Germinal center (tissue), 1 donor: ENCODE results near the gene GPR3.
"Not testable (repeated sequence)": the region's sequence is repeated elsewhere in the genome, so short reads cannot be mapped to it uniquely, and the experiment has no call there.

Experiments used
- DNase-seq: peaks from one replicate; pipeline ENCODE4 v3.0.0; 2012; ENCODE audit warnings: mixed read lengths, low spot score

Gene GPR3

DNA sequence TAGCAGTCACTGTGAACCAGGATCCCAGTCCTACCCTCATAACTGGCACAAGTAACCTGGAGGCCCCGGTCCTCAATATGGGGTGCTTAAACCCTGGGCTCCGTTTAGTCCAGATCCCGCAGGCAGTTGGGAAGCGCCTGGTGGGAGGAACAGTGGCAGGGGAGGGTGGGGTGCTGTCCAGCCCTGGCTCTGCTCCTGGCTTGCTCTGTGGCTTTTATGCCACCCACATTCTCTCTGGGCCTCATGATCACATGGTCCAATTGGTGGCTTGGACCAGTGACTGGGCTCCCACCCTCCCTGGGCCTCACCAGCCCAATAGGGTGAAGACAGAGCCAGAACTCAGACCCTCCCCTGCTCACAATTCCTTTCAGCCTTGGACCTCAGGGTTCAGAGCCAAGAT is 12.2 kb upstream of the GPR3 start:
- DNase-seq, result no peak

DNA sequence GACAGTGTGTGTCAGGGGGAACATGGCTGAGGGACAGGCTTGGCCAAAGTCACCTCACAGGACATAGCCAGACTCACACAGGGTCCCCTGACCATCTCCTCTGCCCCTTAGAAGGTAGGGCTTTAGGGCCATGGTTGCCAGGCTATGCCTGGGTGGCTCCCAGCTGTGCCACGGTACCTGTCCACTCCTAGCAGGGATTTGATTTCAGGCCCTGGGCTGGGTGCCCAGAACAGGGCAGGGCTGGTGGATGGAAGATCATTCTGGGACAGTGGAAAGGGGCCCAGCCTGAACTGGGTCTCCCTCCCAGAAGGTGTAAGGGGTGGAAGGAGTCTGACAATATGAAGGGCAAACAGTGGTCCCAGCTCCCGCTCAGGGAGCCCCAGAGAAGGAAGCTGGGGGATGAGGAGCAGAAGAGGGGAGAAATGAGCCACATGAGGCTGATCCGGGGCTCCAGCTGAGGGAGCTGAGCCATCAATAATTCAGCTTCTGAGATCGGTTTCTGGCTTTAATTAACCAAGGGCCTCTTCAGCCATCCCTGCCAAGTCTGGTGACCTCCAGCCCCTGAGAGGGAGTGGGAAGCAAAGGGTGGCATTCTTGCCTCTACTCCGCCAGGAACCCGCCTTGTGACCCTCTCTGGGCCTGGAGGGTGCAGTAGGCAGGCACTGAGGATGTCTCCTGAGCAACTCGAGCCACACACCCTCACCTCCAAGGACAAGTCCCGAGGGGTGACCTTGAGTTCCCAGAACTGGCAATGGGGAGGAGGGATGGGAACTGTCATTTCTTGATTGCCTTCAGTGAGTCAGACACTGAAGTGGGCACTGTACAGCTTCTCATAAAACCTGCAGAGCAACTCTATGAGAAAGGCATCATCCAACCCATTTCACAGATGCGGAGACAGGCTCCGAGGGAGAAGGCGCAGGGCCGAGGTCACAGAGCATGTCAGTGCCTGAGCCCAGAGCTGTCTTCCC is 11.4 kb upstream of the GPR3 start:
- no peak for DNase-seq

DNA sequence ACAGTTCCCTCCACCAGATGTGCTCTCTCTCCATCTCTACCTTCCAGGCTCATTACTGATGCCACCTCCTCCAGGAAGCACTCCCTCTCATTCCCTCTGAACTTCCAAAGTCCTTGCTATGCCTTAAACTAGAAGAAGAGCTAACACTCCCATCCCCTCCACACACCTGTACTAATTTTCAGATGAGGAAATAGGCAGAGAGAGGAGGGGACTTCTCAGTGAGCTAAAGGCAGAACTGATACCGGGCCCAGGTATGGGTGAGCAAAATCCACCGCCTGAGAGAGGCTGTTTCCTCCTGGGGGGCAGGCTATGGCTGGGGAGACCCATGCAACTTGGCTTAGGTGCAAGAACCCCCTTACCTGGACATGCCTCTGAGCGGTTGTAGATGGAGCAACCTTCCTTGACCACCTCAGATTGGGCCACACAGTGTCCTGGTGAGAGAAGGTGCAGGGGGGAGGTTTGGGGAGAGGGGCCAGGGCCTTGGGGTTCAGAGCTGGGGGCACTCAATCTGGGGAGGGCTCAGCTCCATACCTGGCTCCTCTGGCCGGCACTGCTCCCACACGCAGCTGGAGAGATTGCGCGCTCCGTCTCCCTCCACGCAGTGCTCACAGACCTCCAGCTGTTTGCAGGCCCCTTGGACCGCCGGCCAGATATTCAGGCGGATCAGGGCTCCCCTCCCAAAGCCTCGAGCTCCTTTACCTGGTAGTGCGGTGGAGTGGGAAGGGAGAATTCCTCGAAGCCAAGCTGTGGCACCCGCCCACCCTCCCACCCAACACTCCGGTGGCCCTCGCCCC is 10.3 kb upstream of the GPR3 start:
- no peak for DNase-seq

DNA sequence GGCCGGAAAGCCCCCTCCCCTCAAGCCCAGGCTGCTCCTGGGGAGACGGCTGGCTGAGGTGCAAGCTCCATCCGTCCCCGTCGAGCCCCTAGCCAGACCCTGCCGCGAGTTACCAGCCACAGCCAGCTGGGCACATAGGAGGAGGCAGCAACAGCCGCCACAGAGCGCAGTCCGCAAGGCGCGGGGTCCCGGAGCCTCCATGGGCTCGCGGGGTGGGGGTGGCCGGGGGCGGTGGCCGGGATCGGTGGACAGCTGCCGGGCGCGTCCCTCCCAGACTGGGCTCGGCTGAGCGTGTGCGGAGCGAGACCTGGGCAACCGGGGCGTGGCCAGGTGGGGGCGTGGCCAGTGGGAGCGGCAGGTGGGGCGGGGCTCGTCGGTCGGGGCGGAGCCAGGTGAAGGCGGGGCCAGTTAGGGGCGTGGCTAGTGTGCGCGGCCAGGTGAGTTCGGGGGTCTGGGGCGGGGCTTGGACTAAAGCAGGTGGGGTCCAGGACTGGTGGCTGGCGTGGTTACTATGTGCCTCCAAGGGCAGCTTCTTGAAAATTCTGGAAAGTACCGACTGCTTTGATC is 9.3 kb upstream of the GPR3 start, which contains the start of gene CD164L2:
CD164L2 (minus strand) TSS at position 295 of the 567 bp plus-strand sequence; CDS start at position 201, 94 bp downstream.
- peak; percentile 57 for DNase-seq

DNA sequence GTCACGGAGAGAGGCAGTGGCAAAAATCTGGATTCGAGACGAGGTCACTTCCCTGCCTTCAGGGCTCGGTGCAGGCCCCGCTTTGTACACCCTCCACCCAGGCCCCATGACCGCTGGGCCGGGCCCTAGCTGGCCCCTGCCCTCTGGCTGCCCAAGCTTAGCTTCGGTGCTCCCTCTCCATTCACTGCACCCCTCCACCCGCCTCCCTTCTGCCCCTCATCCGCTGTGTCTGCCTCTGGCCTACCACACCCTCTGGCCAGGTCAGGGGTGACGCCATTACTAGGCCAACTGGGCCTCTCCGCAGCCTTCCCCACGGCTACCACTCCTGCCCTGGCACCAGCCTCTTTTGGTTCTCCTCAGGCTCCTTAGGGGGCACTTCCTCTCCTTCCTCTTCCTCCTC is 8.8 kb upstream of the GPR3 start:
- DNase-seq, result no peak

DNA sequence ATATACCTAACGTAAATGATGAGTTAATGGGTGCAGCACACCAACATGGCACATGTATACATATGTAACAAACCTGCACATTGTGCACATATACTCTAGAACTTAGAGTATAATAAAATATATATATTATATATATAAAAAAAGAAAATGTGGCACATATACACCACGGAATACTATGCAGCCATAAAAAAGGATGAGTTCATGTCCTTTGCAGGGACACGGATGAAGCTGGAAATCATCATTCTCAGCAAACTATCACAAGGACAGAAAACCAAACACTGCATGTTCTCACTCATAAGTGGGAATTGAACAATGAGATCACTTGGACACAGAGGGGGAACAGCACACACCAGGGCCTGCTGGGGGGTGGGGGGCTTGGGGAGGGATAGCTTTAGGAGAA is 7.6 kb upstream of the GPR3 start:
- DNase-seq, result not testable (repeated sequence)

DNA sequence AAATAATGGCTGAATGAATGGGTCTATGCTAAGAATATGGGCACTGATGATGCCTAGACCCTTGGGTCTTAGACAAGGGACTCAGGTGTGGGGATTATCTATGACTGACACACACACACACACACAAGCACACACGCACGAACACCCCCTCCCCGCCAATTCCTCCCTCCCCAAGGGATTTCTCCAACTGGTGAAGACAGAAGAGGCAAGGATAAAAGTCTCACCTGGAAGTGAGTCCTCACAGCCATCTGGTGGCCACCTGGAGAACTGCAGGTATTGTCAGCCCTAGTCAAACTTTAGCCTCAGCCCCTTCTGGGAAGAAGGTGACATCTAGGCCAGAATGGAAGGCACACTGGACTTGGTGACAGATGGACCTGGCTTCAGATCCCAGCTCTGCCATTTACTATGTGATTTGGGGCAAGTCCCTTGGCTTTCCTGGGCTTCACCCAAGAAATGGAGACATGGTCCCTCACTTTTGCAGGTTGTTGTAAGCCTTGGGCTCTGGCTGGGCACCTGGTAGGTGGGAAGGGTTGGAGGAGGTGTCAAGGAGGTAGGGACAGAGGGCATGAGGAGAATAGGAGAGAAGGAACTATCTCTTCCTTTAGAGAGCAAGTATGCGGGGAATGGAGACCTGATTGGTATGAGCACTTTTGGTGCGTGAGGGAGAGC is 4.0 kb upstream of the GPR3 start:
- peak; percentile 76 for DNase-seq

DNA sequence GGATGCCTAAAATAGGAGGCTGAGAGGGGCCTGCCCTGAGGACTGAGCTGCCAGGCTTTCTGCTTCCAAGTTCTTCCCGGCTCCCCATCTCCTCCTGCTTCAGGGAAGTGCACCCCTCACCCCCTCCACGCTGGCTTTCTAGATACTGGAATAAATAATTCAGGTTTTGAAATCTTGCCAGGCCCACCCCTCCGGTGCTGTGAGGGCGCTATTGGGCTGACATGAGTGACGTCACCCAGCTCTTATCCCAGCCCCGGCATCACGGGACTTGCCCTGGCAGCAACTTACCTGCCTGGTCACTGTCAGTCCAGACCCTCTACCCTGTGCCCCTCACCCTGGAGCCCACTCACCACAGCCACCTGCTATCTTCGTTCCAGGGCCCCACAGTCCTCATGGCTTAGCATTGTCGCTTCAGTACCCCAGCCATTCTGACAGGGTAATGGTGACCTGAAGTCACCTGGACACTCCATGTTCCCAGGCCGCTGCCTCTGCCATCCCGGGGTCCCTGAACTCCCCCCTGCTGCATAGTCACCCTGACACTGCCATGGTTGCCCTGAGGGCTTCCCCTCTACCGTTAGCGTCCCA is 819 bp upstream of the GPR3 start:
- peak; percentile 41 for DNase-seq

DNA sequence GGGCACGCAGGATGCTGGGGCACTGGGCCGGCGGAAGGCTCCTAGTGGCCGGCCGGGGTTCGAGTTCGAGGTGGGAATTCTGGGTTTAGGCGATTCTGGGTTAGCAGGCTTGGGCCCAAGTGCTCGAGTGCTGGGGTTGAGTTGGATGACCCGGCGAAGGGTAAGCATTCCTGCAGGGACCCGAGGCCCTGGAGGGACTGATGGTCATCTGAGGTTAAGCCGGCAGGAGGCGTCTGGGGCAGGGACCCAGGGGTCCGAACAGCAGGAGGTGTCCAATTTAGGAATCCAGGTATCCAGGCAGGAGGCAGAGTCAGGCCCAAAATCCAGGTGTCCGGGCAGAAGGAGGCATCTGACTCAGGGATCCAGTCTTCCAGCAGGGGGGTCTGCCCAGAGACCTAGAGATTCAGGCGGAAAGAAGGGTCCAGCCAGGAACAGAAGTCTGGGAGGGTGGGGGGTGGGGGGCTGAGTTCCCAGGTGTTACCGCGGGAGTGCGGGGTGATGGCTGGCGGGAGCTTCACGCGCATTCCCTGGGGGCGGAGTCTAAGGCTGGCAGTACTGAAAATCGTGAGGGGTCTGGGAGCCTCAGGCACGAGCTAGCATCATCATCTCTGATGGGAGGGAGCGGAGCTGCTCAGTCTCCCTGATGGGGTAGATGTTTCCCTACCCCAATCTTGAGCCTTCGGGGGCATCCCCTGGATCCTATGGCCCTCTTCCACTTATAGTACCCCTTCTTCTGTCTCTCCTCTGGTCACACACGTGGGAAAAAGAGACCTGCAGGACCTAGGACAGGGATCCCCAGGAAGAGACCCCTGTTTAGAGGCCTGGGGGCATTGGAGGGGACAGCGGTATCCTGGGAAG is 585 bp downstream of the GPR3 start:
- DNase-seq, result no peak

DNA sequence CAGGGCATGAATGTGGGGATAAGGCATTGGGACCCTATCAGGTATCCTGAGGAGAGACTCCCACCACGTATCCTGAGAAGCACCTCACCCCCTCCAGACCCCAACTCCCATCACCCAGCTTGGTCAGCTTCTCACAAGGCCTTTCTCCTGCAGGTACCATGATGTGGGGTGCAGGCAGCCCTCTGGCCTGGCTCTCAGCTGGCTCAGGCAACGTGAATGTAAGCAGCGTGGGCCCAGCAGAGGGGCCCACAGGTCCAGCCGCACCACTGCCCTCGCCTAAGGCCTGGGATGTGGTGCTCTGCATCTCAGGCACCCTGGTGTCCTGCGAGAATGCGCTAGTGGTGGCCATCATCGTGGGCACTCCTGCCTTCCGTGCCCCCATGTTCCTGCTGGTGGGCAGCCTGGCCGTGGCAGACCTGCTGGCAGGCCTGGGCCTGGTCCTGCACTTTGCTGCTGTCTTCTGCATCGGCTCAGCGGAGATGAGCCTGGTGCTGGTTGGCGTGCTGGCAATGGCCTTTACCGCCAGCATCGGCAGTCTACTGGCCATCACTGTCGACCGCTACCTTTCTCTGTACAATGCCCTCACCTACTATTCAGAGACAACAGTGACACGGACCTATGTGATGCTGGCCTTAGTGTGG is 1.3 kb downstream of the GPR3 start:
- DNase-seq, result no peak

DNA sequence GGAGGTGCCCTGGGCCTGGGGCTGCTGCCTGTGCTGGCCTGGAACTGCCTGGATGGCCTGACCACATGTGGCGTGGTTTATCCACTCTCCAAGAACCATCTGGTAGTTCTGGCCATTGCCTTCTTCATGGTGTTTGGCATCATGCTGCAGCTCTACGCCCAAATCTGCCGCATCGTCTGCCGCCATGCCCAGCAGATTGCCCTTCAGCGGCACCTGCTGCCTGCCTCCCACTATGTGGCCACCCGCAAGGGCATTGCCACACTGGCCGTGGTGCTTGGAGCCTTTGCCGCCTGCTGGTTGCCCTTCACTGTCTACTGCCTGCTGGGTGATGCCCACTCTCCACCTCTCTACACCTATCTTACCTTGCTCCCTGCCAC is 1.8 kb downstream of the GPR3 start:
- DNase-seq, result no peak

DNA sequence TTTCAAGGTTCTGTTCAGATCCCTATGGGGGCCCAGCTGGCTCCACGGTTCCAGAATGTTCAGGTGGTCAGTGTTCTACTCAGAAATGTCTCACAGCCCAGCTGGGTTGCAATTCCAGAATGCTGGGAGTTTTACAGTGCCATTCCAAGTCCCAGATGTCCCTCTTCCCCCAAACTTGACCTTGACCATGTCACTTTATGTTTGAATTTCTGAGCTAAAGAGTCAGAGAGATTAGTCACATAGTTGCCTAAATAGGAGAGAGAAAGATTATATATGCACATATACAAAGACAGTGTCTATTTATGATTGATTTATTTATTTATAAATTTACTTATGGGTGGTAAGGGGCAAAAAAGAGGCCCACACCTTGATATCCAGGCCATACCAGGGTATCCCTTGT is 2.5 kb downstream of the GPR3 start:
- DNase-seq, result no peak

DNA sequence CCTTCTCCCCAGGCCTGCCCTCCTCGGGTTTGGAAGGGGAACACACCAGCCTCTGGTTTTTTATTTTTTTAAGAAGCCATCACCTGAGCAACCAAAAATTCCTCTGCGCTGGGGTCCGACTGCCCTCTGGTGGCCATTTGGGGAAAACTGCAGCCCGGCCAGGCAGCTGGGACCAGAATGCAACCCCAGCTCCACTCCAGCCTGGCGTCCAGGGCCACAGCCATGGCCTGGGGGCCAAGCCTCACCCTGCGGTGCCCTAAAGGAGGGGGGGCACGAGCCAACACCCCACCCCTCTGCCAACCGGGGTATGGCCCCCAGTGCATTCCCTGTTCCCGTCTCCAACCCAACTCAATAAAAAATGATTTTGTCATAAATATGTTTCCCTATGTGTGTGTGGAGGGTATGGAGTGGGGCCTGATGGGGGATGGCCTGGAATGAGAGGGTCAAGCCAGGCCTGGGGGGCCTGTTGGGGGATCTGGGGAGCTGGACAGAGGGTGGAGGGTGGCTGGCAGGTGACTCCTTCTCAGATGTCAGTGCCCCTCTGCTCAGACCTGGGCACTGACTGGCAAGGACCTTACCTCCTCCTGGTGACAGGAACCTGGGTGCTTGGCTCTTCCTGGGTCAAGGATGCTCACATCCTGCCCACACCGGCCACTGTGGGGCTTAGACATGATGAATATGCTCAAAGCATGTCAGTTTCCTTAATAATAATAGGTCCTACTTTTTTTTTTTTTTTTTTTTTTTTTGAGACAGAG is 3.2 kb downstream of the GPR3 start:
- DNase-seq, result peak; percentile 87

DNA sequence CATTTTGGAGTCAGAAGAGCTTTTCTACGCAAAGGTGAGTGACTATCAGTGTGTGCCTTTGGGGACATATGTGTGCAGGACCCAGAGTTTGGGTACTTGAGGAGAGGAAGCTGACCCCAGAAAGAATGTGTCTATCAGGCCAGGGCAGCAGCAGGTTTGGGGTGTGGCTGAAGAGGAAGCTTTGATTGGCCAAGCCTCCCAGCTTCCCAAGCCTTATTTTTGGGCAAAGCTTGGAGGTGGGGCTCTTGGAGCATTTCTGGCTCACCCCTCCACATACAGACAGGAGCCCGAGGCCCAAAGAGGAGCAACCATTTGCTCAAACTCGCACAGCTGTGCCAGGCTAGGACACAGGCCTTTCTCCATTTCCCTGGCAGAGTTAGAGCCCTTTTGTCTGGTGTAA is 4.7 kb downstream of the GPR3 start:
- no peak for DNase-seq

DNA sequence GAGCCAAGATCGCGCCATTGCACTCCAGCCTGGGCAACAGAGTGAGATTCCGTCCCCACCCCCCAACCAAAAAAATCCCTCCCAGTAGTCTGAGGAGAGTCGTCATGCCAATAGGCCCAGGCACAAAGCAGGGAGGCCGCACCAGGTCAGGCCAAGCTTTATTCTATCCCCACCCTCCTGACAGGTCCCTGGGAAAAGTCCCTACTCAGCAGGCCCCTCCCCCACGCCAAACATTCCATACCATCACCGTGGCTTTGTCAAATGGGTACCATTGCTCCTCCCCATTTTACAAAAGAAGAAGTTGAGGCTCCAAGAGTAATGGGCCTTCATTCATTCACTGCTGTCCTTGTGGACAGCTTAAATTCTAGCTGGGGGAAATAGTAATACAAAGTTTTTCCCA is 5.3 kb downstream of the GPR3 start:
- DNase-seq, result no peak

DNA sequence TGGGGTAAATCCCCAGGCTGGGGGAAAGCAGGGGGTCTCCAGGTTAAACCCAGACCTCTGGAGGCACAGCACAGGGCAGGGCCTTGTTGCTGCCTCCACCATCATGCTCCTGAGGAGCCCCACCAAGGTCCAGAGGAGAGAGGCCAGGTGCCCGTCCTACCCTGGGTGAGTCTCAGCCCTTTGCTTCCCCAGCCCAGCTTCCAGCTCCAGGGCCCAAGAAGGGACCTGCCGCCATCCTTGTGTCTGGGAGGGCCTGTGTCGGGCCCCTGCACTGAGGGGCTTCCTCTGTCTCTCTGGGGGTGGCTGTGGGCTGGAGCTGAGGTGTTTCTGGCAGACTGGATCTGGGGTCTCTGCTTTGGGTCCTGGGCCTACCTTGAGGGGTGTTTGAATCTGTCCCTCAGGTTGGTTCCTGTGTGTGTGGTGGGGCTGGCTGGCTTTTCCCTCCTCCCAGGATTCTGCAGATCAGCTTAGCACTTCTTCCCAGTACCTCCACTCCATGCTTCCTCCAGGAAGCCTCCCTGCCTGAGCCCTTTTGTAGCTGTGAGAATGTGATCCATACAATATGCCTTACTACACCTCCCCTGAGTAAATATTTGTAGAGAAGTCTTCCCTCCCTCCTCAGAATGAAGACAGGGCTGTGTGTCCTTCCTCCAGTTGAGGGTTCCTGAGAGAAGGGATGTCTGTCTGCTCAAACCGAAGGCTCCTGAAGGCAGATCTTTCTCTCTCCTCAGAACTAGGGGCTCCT is 6.2 kb downstream of the GPR3 start:
- DNase-seq, result no peak

DNA sequence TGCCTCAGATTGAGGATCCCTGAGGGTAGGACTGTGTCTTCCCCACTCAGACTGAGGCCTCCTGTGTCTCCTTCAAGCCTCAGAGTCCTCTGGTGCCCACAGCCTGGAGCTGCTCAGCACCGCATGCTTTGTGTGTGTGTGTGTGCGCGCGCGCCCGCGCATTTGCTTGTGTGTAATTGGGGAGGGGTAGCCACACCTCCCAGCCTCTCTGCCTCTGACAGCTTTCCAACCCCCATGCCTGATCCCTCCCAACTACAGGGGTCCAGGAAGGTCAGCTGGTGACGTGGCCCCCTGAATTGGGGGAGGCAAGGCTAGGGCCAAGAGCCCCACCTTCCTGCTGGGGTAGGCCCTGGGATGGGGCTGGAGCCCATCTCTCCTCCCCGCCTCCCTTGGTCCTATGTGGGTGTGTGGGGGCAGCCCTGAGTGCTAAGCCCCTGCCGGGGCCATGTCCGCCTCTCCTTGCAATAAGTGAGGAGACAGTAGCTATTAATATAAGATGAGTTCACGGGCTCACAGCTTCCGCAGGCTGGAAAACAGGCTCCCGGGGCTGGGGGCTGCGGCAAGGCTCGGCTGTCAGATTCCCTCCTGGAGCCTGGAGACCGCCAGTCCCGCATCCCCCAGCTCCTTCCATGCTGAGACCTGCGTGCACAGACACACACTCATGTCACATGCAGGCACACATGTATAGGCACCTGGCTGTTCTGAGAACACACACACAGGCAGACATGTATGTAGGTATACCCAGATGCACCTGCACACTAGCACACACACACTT is 7.0 kb downstream of the GPR3 start:
- DNase-seq, result no peak
